ENCODE data around the gene TMEM151A. TPM values are rescaled to one million over a fixed set of nuclear protein-coding genes. Genes with fewer than 3 reads are reported as not detected.

TMEM151A gene
- total and polyA plus RNA-seq, 4 donors, result 0.05 to 0.13 TPM; not detected in 2

GRCh38 chr11:66312549-66313320, 21.0 kb downstream of the TMEM151A start:
- H3K9ac ChIP-seq (ENCODE audit: low read depth in 1 of 2, low read length in 2 of 2), result peak overlapping the region in 1 of 2 donors; percentile 37
- no peaks in the 10 kb centered on the region for H3K36me3 ChIP-seq (ENCODE audit: control insufficient read depth in 4 of 4, insufficient read depth in 3 of 4, low read depth in 1 of 4, low read length in 3 of 4)
- peak overlapping the region; percentile 79 to 86 for H3K27ac ChIP-seq (ENCODE audit: low read depth in 1 of 2, low read length in 2 of 2)
- peak; percentile 45 to 53 for TF ChIP-seq HNF4A (conservative IDR thresholded peaks at IDR 0.05)
- TF ChIP-seq, protein P1, sequence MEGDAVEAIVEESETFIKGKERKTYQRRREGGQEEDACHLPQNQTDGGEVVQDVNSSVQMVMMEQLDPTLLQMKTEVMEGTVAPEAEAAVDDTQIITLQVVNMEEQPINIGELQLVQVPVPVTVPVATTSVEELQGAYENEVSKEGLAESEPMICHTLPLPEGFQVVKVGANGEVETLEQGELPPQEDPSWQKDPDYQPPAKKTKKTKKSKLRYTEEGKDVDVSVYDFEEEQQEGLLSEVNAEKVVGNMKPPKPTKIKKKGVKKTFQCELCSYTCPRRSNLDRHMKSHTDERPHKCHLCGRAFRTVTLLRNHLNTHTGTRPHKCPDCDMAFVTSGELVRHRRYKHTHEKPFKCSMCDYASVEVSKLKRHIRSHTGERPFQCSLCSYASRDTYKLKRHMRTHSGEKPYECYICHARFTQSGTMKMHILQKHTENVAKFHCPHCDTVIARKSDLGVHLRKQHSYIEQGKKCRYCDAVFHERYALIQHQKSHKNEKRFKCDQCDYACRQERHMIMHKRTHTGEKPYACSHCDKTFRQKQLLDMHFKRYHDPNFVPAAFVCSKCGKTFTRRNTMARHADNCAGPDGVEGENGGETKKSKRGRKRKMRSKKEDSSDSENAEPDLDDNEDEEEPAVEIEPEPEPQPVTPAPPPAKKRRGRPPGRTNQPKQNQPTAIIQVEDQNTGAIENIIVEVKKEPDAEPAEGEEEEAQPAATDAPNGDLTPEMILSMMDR (IDR thresholded peaks at IDR 0.05; ENCODE audit: low read depth, low read length, missing input control), result no peak
- TF ChIP-seq GABPA (IDR thresholded peaks at IDR 0.05 in 1 of 2, conservative IDR thresholded peaks at IDR 0.05 in 1 of 2), result no peak
- TF ChIP-seq EGR1 (IDR thresholded peaks at IDR 0.05; ENCODE audit: low read depth in 2 of 2), result peak in 1 of 2 donors; percentile 39
- peak in 1 of 2 donors; percentile 76 for TF ChIP-seq JUND (IDR thresholded peaks at IDR 0.05)
- TF ChIP-seq, protein P2, sequence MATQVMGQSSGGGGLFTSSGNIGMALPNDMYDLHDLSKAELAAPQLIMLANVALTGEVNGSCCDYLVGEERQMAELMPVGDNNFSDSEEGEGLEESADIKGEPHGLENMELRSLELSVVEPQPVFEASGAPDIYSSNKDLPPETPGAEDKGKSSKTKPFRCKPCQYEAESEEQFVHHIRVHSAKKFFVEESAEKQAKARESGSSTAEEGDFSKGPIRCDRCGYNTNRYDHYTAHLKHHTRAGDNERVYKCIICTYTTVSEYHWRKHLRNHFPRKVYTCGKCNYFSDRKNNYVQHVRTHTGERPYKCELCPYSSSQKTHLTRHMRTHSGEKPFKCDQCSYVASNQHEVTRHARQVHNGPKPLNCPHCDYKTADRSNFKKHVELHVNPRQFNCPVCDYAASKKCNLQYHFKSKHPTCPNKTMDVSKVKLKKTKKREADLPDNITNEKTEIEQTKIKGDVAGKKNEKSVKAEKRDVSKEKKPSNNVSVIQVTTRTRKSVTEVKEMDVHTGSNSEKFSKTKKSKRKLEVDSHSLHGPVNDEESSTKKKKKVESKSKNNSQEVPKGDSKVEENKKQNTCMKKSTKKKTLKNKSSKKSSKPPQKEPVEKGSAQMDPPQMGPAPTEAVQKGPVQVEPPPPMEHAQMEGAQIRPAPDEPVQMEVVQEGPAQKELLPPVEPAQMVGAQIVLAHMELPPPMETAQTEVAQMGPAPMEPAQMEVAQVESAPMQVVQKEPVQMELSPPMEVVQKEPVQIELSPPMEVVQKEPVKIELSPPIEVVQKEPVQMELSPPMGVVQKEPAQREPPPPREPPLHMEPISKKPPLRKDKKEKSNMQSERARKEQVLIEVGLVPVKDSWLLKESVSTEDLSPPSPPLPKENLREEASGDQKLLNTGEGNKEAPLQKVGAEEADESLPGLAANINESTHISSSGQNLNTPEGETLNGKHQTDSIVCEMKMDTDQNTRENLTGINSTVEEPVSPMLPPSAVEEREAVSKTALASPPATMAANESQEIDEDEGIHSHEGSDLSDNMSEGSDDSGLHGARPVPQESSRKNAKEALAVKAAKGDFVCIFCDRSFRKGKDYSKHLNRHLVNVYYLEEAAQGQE (IDR thresholded peaks at IDR 0.05), result no peak
- TF ChIP-seq FOXA2 (IDR thresholded peaks at IDR 0.05), result no peak
- peak; percentile 1 for TF ChIP-seq TAF1 (conservative IDR thresholded peaks at IDR 0.05)
- TF ChIP-seq FOXA1 (IDR thresholded peaks at IDR 0.05), result no peak
- TF ChIP-seq HNF4G (IDR thresholded peaks at IDR 0.05), result no peak
- TF ChIP-seq SP1 (IDR thresholded peaks at IDR 0.05), result peak; percentile 27
- TF ChIP-seq MAX (IDR thresholded peaks at IDR 0.05), result peak; percentile 30
- H3K9me3 ChIP-seq (ENCODE audit: control insufficient read depth in 4 of 4, low read length in 3 of 4), result no peaks in the 10 kb centered on the region
- no peaks in the 10 kb centered on the region for H3K27me3 ChIP-seq (ENCODE audit: control insufficient read depth in 4 of 4, insufficient read depth in 4 of 4, low read length in 3 of 4)
- peak overlapping the region; percentile 44 to 63 (median 57) for H3K4me3 ChIP-seq (ENCODE audit: low read depth in 1 of 3, low read length in 3 of 3)
- 5% methylated on average over 52 of the region's 52 CpGs for WGBS
- DNase-seq (ENCODE audit: low spot score), result peak; percentile 100
- H3K4me1 ChIP-seq (ENCODE audit: control insufficient read depth in 4 of 4, insufficient read depth in 4 of 4, low read length in 3 of 4), result peaks cover 0 to 12% (median 5%) of the 10 kb centered on the region in 4 donors

DNA sequence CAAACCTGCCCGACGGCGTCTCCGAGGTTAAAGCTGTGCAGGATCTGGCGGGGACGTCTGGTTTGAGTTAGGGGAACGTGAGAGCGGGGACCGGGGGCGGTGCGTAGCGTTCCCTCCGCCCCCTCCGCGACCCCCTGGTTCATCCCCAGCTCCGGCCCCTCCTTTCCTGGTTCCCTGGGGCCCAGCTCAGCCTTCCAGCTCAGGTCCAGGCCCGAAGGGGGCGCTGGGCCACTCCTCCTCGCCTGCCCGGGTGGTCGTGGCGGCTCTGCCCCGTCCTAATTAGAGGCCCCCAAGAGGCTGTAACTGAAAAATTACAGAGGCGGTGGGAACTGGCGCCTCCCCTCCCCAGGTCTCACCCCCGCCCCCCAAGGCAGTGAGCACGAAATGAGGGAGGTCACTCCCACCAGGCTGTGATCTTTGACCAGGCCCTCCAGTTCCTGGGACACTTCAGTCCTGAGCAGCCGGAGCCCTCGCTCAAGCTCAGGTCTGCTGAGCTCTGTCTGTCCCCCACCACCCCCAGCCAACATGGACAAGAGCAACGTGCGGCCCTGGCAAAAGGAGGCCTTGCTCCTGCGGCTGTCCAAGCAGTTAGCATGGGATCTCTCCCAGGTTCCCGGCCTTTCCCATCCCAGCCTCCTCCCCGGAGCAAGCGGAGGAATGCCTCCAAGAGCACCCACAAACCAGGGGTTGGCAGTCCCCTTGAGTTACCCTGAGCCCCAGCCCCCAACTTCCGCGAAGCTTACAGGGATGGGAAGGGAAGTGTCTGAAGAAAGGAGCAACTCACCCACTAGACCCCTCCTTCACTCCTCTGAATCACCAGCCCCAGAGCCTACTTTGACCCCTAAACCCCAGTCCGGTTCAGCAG, 21.9 kb downstream of the TMEM151A start:
- peak overlapping the region in 1 of 2 donors; percentile 37 for H3K9ac ChIP-seq (ENCODE audit: low read depth in 1 of 2, low read length in 2 of 2)
- DNase-seq (ENCODE audit: low spot score), result peak; percentile 49
- no peaks in the 10 kb centered on the region for H3K36me3 ChIP-seq (ENCODE audit: control insufficient read depth in 4 of 4, insufficient read depth in 3 of 4, low read depth in 1 of 4, low read length in 3 of 4)
- H3K4me1 ChIP-seq (ENCODE audit: control insufficient read depth in 4 of 4, insufficient read depth in 4 of 4, low read length in 3 of 4), result peaks cover 7 to 20% (median 12%) of the 10 kb centered on the region in 4 donors
- peak overlapping the region; percentile 28 to 86 for H3K27ac ChIP-seq (ENCODE audit: low read depth in 1 of 2, low read length in 2 of 2)
- no peak overlapping the region for H3K4me3 ChIP-seq (ENCODE audit: low read depth in 1 of 3, low read length in 3 of 3)
- H3K27me3 ChIP-seq (ENCODE audit: control insufficient read depth in 4 of 4, insufficient read depth in 4 of 4, low read length in 3 of 4), result no peaks in the 10 kb centered on the region
- H3K9me3 ChIP-seq (ENCODE audit: control insufficient read depth in 4 of 4, low read length in 3 of 4), result no peaks in the 10 kb centered on the region
- 57% methylated on average over 38 of the region's 38 CpGs for WGBS
- TF ChIP-seq RAD21 (IDR thresholded peaks at IDR 0.05) (no peak), MAX (IDR thresholded peaks at IDR 0.05) (no peak), SP1 (IDR thresholded peaks at IDR 0.05) (no peak), RXRA (IDR thresholded peaks at IDR 0.05) (no peak), GABPA (IDR thresholded peaks at IDR 0.05 in 1 of 2, conservative IDR thresholded peaks at IDR 0.05 in 1 of 2) (no peak), NR2F2 (IDR thresholded peaks at IDR 0.05) (no peak), ATF3 (IDR thresholded peaks at IDR 0.05) (no peak), HNF4G (IDR thresholded peaks at IDR 0.05) (no peak), TAF1 (conservative IDR thresholded peaks at IDR 0.05) (no peak), HNF4A (conservative IDR thresholded peaks at IDR 0.05) (no peak)
- TF ChIP-seq, protein P3, sequence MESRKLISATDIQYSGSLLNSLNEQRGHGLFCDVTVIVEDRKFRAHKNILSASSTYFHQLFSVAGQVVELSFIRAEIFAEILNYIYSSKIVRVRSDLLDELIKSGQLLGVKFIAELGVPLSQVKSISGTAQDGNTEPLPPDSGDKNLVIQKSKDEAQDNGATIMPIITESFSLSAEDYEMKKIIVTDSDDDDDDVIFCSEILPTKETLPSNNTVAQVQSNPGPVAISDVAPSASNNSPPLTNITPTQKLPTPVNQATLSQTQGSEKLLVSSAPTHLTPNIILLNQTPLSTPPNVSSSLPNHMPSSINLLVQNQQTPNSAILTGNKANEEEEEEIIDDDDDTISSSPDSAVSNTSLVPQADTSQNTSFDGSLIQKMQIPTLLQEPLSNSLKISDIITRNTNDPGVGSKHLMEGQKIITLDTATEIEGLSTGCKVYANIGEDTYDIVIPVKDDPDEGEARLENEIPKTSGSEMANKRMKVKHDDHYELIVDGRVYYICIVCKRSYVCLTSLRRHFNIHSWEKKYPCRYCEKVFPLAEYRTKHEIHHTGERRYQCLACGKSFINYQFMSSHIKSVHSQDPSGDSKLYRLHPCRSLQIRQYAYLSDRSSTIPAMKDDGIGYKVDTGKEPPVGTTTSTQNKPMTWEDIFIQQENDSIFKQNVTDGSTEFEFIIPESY (IDR thresholded peaks at IDR 0.05), result no peak

Data from liver (tissue), 9 donors.